HEK293 (cell line): ENCODE results near the gene PCDHB1.
A peak's percentile ranks its signal among the peaks of the same experiment; 100 is the strongest.

Experiments used
- CTCF ChIA-PET: fragments of 350-600 bp; formaldehyde crosslinking; extraction: SDS; loops from one replicate; lab custom pipeline; 2021; ENCODE audit warnings: antibody characterized with exemption; lab: Yijun Ruan, JAX
- POLR2A ChIA-PET: fragments of 300-600 bp; formaldehyde crosslinking; extraction: SDS; loops from one replicate; lab custom pipeline; 2020; ENCODE audit warnings: antibody characterized with exemption, inconsistent platforms; lab: Yijun Ruan, JAX
- H3K27ac ChIP-seq: fragments of 200-500 bp; sonication (Bioruptor generic); 2 replicates; pipeline ENCODE4 v1.5.1; 2014; ENCODE audit warnings: low read depth, low read length, control low read depth, inconsistent platforms; ENCODE audit errors: extremely low read depth
- H3K36me3 ChIP-seq, 2 experiments: fragments of 200-500 bp in 1 of 2; sonication (Bioruptor generic) in 1 of 2; 1 replicate in 1 of 2; 2 replicates in 1 of 2; pipeline ENCODE4 v1.5.1; 2014 to 2017; ENCODE audit warnings: inconsistent platforms in 2 of 2, low read length in 2 of 2; ENCODE audit not compliant: control insufficient read depth in 2 of 2, insufficient read depth in 1 of 2
- H3K4me1 ChIP-seq: fragments of 200-500 bp; sonication (Bioruptor generic); 2 replicates; pipeline ENCODE4 v1.5.1; 2014; ENCODE audit warnings: mild to moderate bottlenecking, low read length, inconsistent platforms; ENCODE audit not compliant: control insufficient read depth, insufficient read depth
- H3K4me3 ChIP-seq: 2 replicates; pipeline ENCODE4 v1.5.1; 2011; ENCODE audit warnings: low read depth, mild to moderate bottlenecking, control low read depth, low read length, moderate library complexity
- H3K9me3 ChIP-seq: fragments of 200-500 bp; sonication (Bioruptor generic); 2 replicates; pipeline ENCODE4 v1.5.1; 2014; ENCODE audit warnings: low read depth, low read length, inconsistent platforms; ENCODE audit not compliant: control insufficient read depth, insufficient read depth
- AEBP2 ChIP-seq: fragments of 450-650 bp; formaldehyde crosslinking; IDR thresholded peaks from 2 replicates; pipeline ENCODE4 v1.5.1; 2016; ENCODE audit warnings: missing biosample characterization, missing genetic modification characterization, borderline replicate concordance
- PRDM1 ChIP-seq: fragments of 450-650 bp; formaldehyde crosslinking; IDR thresholded peaks from 2 replicates; pipeline ENCODE4; 2016; ENCODE audit warnings: missing biosample characterization, missing genetic modification characterization
- ZBTB17 ChIP-seq: fragments of 450-650 bp; formaldehyde crosslinking; IDR thresholded peaks from 2 replicates; pipeline ENCODE4 v1.5.1; 2016; ENCODE audit warnings: missing biosample characterization, missing genetic modification characterization
- ZBTB20 ChIP-seq: fragments of 450-650 bp; formaldehyde crosslinking; IDR thresholded peaks from 2 replicates; pipeline ENCODE4 v1.5.1; 2016; ENCODE audit warnings: missing biosample characterization, missing genetic modification characterization
- ZBTB26 ChIP-seq: fragments of 450-650 bp; formaldehyde crosslinking; optimal IDR thresholded peaks from 2 replicates; pipeline ENCODE3; 2016; ENCODE audit warnings: missing biosample characterization, mild to moderate bottlenecking, missing genetic modification characterization
- ZBTB48 ChIP-seq: fragments of 450-650 bp; formaldehyde crosslinking; IDR thresholded peaks from 2 replicates; pipeline ENCODE4 v1.5.1; 2016; ENCODE audit warnings: missing biosample characterization, missing genetic modification characterization
- ZNF335 ChIP-seq: fragments of 450-650 bp; formaldehyde crosslinking; conservative IDR thresholded peaks from 2 replicates; pipeline ENCODE4 v1.5.1; 2016; ENCODE audit warnings: missing biosample characterization, missing genetic modification characterization
- ZNF37A ChIP-seq: fragments of 450-650 bp; IDR thresholded peaks from 2 replicates; pipeline ENCODE4 v1.5.1; 2018; ENCODE audit warnings: missing biosample characterization, missing genetic modification characterization
- ZNF394 ChIP-seq: fragments of 450-650 bp; formaldehyde crosslinking; IDR thresholded peaks from 2 replicates; pipeline ENCODE4 v1.5.1; 2016; ENCODE audit warnings: missing biosample characterization, missing genetic modification characterization, mild to moderate bottlenecking, moderate library complexity, borderline replicate concordance
- ZNF423 ChIP-seq: fragments of 450-650 bp; formaldehyde crosslinking; IDR thresholded peaks from 2 replicates; pipeline ENCODE4 v1.5.1; 2016; ENCODE audit warnings: missing biosample characterization, missing genetic modification characterization
- ZNF488 ChIP-seq: fragments of 450-650 bp; formaldehyde crosslinking; IDR thresholded peaks from 2 replicates; pipeline ENCODE4 v1.5.1; 2016; ENCODE audit warnings: missing biosample characterization, missing genetic modification characterization
- ZNF518A ChIP-seq: fragments of 450-650 bp; formaldehyde crosslinking; conservative IDR thresholded peaks from 2 replicates; pipeline ENCODE4 v1.5.1; 2016; ENCODE audit warnings: low read depth, missing biosample characterization, missing genetic modification characterization
- ZNF600 ChIP-seq: fragments of 450-650 bp; formaldehyde crosslinking; IDR thresholded peaks from 2 replicates; pipeline ENCODE4 v1.5.1; 2016; ENCODE audit warnings: missing biosample characterization, missing genetic modification characterization
- ZNF654 ChIP-seq: fragments of 450-650 bp; formaldehyde crosslinking; IDR thresholded peaks from 2 replicates; pipeline ENCODE4 v1.5.1; 2016; ENCODE audit warnings: low read depth, missing biosample characterization, missing genetic modification characterization
- ZNF660 ChIP-seq: fragments of 450-650 bp; IDR thresholded peaks from 2 replicates; pipeline ENCODE4 v1.5.1; 2018; ENCODE audit warnings: missing biosample characterization, mild to moderate bottlenecking, missing genetic modification characterization

The PCDHB1 gene

GRCh38 chr5:141084487-141084989 lies 33.4 kb downstream of the PCDHB1 start (continued):
- TF ChIP-seq ZNF335 (tag by site-specific recombination) (peak; percentile 79), PRDM1 (tag by site-specific recombination) (no peak), ZNF654 (tag by site-specific recombination) (peak; percentile 87), ZBTB17 (0 out of 2 replicates have a peak, but pooled peaks have one; percentile 17), ZBTB20 (tag by site-specific recombination) (peak; percentile 81), ZNF37A (no peak), ZNF518A (tag by site-specific recombination) (peak; percentile 57; the same call in 1 of the 2 replicates)

GRCh38 chr5:141094481-141095262 lies 43.5 kb downstream of the PCDHB1 start, which contains the start of gene PCDHB2:
Gene PCDHB2 (plus strand): TSS chr5:141094615. CDS start chr5:141094791, 176 bp downstream.
- H3K9me3 ChIP-seq, result 0 out of 2 replicates have a peak, but pooled peaks cover 2% of the 10 kb centered on the region
- TF ChIP-seq ZNF488 (tag by site-specific recombination) (no peak), ZNF394 (tag by site-specific recombination) (peak; percentile 48), AEBP2 (tag by site-specific recombination) (no peak), ZNF600 (tag by site-specific recombination) (0 out of 2 replicates have a peak, but pooled peaks have one; percentile 10), ZBTB17 (peak; percentile 29; the same call in 1 of the 2 replicates), ZNF518A (tag by site-specific recombination) (no peak), ZNF423 (tag by site-specific recombination) (no peak), ZNF660 (peak; percentile 38; the same call in 1 of the 2 replicates), ZBTB48 (tag by site-specific recombination) (peak; percentile 97), ZBTB26 (tag by site-specific recombination) (peak; percentile 13), ZNF654 (tag by site-specific recombination) (peak; percentile 67)
- H3K4me1 ChIP-seq, result no peaks in the 10 kb centered on the region
- ChIA-PET CTCF (interaction anchor here (0.7 to 2.5 kb wide), 11 partner anchors 9 to 469 kb away, joined by 3 to 13 read pairs (median 4); partner anchors contain the start of genes PCDHB10, PCDHB5, PCDHB6 and PCDHB9), POLR2A (interaction anchor here (0.6 to 0.7 kb wide), 4 partner anchors 10 to 1633 kb away, joined by 3 to 6 read pairs (median 4); no protein-coding TSS in a partner anchor)
- no peaks in the 10 kb centered on the region for H3K36me3 ChIP-seq
- peak within 1 kb of the TSS; percentile 55 for H3K4me3 ChIP-seq
- H3K27ac ChIP-seq, result no peak within 1 kb of the TSS
